IPS-NIHi7 (cell line): Measurements from ENCODE around the gene ITPRIP.

Experiments
- DNase-seq: peaks from one replicate; pipeline ENCODE4 v3.0.0; 2012; ENCODE audit warnings: mixed read lengths; ENCODE audit errors: extremely low spot score

ITPRIP gene

GRCh38 chr10:104288355-104288754 is 49.9 kb downstream of the ITPRIP start:
- no peak for DNase-seq

- no peak for DNase-seq
Observed at GRCh38 chr10:104286939-104287338, 51.3 kb downstream of the ITPRIP start.

GRCh38 chr10:104284846-104285245 is 53.4 kb downstream of the ITPRIP start:
- DNase-seq = no peak

- no peak for DNase-seq
Observed at GRCh38 chr10:104281694-104282093, 56.6 kb downstream of the ITPRIP start.

GRCh38 chr10:104279550-104280259 is 58.6 kb downstream of the ITPRIP start:
- DNase-seq = no peak

- DNase-seq = no peak
Observed at GRCh38 chr10:104277785-104278184, 60.5 kb downstream of the ITPRIP start.

- no peak for DNase-seq
Observed at GRCh38 chr10:104276192-104276591, 62.1 kb downstream of the ITPRIP start.

GRCh38 chr10:104274762-104275721 is 63.2 kb downstream of the ITPRIP start:
- DNase-seq = peak; percentile 87

- no peak for DNase-seq
Observed at GRCh38 chr10:104273899-104274575, 64.2 kb downstream of the ITPRIP start.

- DNase-seq = no peak
Observed at GRCh38 chr10:104273286-104273685, 65.0 kb downstream of the ITPRIP start.

GRCh38 chr10:104268713-104269645 is 69.3 kb downstream of the ITPRIP start, which contains the start of gene GSTO2:
Gene GSTO2 (plus strand): TSS chr10:104269184. CDS start chr10:104274916, 5,732 bp downstream.
- peak; percentile 100 for DNase-seq

- no peak for DNase-seq
Observed at GRCh38 chr10:104268405-104268712, 69.9 kb downstream of the ITPRIP start.

GRCh38 chr10:104267721-104268404 is 70.4 kb downstream of the ITPRIP start:
- no peak for DNase-seq

GRCh38 chr10:104264783-104265182 is 73.5 kb downstream of the ITPRIP start:
- no peak for DNase-seq

GRCh38 chr10:104262055-104262454 is 76.2 kb downstream of the ITPRIP start:
- no peak for DNase-seq

GRCh38 chr10:104260775-104261115 is 77.5 kb downstream of the ITPRIP start:
- no peak for DNase-seq

- DNase-seq = no peak
Observed at GRCh38 chr10:104259999-104260774, 78.1 kb downstream of the ITPRIP start.
